Measurements from ENCODE around the gene PHYKPL. TPM values are rescaled to one million over a fixed set of nuclear protein-coding genes. Genes with fewer than 3 reads are reported as not detected.
A peak's percentile ranks its signal among the peaks of the same experiment; 100 is the strongest.
"Not testable (repeated sequence)": the region's sequence is repeated elsewhere in the genome, so short reads cannot be mapped to it uniquely, and the experiment has no call there.

PHYKPL gene
- polyA plus RNA-seq, 3 donors, result 50.7 to 61.9 (median 55.2) TPM

- DNase-seq (ENCODE audit: low read depth in 3 of 3, low spot score in 2 of 3), result no peak
Observed at GRCh38 chr5:178210073-178210535, 22.5 kb downstream of the PHYKPL start.

- DNase-seq (ENCODE audit: low read depth in 3 of 3, low spot score in 2 of 3), result no peak
Observed at GRCh38 chr5:178209334-178210072, 23.1 kb downstream of the PHYKPL start.

GRCh38 chr5:178208540-178209227 is 23.9 kb downstream of the PHYKPL start:
- no peak for DNase-seq (ENCODE audit: low read depth in 3 of 3, low spot score in 2 of 3)

GRCh38 chr5:178207917-178208280 is 24.7 kb downstream of the PHYKPL start:
- DNase-seq (ENCODE audit: low read depth in 3 of 3, low spot score in 2 of 3), result no peak

GRCh38 chr5:178207183-178207916 is 25.3 kb downstream of the PHYKPL start:
- no peak for DNase-seq (ENCODE audit: low read depth in 3 of 3, low spot score in 2 of 3)

- DNase-seq (ENCODE audit: low read depth in 3 of 3, low spot score in 2 of 3), result no peak
Observed at GRCh38 chr5:178206166-178207101, 26.2 kb downstream of the PHYKPL start.

- no peak for DNase-seq (ENCODE audit: low read depth in 3 of 3, low spot score in 2 of 3)
Observed at GRCh38 chr5:178205749-178206047, 26.9 kb downstream of the PHYKPL start.

- DNase-seq (ENCODE audit: low read depth in 3 of 3, low spot score in 2 of 3), result peak; percentile 25 to 48 (median 43)
Observed at GRCh38 chr5:178204935-178205748, 27.5 kb downstream of the PHYKPL start.

- DNase-seq (ENCODE audit: low read depth in 3 of 3, low spot score in 2 of 3), result peak; percentile 92 to 94 (median 94)
Observed at GRCh38 chr5:178204182-178204934, 28.2 kb downstream of the PHYKPL start, which contains the start of gene HNRNPAB. HNRNPAB (plus strand) TSS chr5:178204533; CDS start chr5:178204838, 305 bp downstream.

GRCh38 chr5:178203670-178204181 is 28.9 kb downstream of the PHYKPL start:
- DNase-seq (ENCODE audit: low read depth in 3 of 3, low spot score in 2 of 3), result no peak

- DNase-seq (ENCODE audit: low read depth in 3 of 3, low spot score in 2 of 3), result no peak
Observed at GRCh38 chr5:178202541-178202940, 30.1 kb downstream of the PHYKPL start.

GRCh38 chr5:178201927-178202235 is 30.7 kb downstream of the PHYKPL start:
- DNase-seq (ENCODE audit: low read depth in 3 of 3, low spot score in 2 of 3), result no peak

- no peak for DNase-seq (ENCODE audit: low read depth in 3 of 3, low spot score in 2 of 3)
Observed at GRCh38 chr5:178201221-178201926, 31.2 kb downstream of the PHYKPL start.

GRCh38 chr5:178199581-178200434 is 32.8 kb downstream of the PHYKPL start:
- DNase-seq (ENCODE audit: low read depth in 3 of 3, low spot score in 2 of 3), result no peak

- no peak for DNase-seq (ENCODE audit: low read depth in 3 of 3, low spot score in 2 of 3)
Observed at GRCh38 chr5:178198706-178199105, 33.9 kb downstream of the PHYKPL start.

GRCh38 chr5:178198151-178198550 is 34.5 kb downstream of the PHYKPL start:
- DNase-seq (ENCODE audit: low read depth in 3 of 3, low spot score in 2 of 3), result not testable (repeated sequence)

GRCh38 chr5:178196986-178197385 is 35.6 kb downstream of the PHYKPL start:
- DNase-seq (ENCODE audit: low read depth in 3 of 3, low spot score in 2 of 3), result no peak

Measured in right renal cortex interstitium (tissue), 3 donors.